HG03045 (cell line): ENCODE data around the gene VARS1.

Experiments used
- ATAC-seq: cut with Tn5 transposase; IDR thresholded peaks from one replicate; pipeline ENCODE4 v1.9.1; 2021; ENCODE audit warnings: mild to moderate bottlenecking, moderate library complexity; ENCODE audit not compliant: unreplicated experiment

The VARS1 gene

DNA sequence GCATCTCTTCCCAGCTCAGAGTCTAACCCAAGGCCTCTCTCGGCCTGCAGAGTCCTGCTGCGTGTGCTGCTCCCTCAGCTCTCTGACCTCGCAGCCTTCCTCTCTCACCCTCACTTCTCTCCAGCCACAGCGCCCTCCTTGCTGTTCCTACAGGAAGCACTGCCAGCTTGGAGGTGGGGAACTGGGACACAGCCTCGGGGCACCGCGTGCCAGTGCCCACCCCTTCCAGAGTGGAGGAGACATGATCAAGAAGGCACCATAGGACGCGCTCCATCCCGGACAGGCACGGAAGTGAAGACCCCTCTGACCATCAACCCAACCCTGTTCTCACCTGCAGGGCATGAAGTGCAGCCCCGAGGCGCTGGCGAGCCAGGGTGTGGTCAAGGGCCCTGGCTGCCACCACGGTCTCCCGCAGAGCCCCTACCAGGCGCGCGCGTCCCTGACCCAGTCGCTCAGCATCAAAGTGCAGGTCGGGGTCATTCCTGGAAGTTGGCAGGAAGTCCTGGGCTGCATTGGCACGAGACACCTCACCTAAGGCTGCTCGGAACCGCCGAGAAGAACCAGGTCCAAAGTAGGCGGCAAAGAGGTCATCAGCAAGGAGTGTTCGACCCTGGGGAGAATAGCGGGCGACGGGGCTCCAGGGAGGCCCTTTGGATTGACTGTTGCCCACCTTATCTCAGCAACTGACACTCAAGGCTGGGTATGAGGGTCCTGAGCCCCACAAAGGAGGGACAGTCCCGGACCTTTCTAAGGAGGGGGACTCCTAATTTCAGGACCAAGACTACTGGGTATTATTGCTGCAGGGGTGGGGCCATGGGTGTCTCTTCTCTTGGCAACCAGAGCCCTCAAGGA is 19.7 kb downstream of the VARS1 start:
- no peak for ATAC-seq

DNA sequence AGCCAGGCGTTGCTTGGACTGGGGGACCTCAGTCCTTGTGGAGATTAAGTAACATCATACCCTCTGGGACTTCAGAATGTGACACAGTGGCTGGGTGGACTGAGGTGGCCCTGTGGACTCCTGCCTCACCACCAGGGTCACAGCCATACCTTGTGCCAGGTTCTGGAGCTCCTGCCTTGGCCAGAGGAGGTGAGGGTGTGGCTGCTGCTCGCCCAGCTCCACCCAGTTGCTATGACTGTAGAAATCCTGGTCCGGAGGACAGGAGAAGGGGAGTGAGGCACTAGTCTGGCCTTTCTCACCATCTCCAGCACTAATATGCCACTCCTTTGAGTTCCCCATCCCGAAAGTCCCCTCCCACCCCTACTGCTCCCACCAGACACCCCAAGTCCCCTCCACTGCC is 20.4 kb downstream of the VARS1 start:
- no peak for ATAC-seq

DNA sequence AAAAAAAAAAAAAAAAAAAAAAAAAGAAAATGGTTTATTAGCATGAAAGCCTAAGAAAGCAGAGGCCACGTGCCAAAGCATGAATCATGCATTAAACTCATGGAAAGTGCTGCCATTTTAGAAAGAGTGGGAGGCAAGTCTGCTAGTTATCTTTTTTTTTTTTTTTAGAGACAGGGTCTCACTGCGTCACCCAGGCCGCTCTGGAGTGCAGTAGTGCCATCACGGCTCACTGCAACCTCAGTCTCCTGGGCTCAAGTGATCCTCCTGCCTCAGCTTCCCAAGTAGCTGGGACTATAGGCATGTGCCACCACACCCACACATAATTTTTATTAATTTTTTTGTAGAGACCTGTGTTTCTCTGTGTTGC is 23.6 kb downstream of the VARS1 start:
- ATAC-seq: no peak

DNA sequence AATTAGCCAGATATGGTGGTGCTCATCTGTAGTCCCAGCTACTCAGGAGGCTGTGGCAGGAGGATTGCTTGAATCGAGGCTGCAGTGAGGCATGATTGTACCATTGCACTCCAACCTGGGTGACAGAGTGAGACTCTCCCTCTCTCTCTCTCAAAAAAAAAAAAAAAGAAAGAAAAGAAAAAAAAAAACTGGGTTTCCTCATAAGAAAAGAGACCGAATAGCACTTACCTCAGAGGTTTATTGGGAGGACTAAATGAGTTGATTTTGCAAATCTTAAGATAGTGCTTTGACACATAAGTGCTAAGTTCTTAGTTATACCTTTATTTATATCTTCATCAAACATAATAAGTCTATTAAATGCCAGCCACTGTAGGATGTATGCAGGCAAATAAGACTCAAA is 24.7 kb downstream of the VARS1 start:
- ATAC-seq: no peak

DNA sequence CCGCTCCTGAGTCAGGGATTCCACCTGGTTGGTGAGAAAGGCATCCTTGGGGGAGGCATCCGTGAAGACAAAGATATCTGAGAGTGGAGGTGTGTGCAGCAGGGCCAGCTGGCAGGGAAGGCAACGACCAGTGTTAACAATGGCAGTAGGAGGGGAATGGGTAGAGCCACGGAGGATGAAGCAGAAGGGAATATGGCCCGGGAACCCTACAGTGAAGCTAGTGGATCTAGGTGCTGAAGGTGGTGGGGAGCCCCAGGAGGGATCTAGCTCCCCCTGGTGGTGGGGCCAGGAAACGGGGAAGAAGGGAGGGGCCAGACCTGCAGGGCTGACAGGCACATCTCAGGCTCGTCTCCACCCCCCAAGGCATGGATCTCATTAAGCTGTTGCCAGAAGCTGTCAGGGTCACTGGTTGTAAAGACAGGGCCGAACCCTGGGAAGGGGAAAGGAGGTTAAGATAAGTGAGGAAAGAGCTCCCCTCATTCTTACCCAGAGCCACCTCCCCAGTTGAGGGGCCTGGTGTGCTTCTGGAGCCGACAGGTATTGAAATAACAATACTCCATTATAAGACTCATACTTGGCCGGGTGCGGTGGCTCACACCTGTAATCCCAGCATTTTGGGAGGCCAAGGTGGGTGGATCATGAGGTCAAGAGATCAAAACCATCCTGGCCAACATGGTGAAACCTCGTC is 25.7 kb downstream of the VARS1 start:
- ATAC-seq: no peak

DNA sequence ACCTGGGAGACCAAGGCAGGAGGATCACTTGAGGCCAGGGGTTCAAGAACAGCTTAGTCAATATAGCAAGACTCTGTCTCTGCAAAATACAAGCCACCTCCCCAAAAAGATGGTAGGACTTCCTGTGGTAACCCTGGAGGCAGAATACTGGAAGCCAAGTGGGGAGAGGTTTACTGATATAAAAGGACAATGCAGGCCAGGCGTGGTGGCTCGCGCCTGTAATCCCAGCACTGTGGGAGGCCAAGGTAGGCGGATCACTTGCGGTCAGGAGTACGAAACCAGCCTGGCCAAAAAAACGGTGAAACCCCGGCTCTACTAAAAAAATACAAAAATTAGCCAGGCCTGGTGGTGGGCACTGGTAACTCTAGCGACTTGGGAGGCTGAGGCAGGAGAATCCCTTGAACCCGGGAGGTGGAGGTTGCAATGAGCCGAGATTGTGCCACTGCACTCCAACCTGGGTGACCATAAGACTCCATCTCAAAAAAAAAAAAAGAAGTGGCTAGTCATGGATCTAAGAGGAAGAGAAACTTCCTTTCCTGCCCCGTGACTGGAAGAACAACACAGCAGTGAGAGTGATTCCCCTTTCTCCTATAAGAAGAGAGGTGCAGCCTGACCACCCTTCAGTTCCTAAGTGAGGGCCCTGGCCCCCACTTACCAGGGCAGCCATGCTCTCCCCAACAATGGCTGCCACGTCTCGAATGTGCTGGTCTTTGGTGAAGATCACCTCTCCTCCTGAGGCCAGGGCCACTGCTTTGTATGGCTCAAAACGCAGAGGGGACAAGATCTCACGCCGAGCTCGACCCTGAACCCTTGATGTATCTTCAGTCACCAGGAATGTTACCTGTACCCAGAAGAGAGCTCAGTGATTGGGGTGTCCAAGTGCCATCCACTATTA is 26.9 kb downstream of the VARS1 start:
- no peak for ATAC-seq

DNA sequence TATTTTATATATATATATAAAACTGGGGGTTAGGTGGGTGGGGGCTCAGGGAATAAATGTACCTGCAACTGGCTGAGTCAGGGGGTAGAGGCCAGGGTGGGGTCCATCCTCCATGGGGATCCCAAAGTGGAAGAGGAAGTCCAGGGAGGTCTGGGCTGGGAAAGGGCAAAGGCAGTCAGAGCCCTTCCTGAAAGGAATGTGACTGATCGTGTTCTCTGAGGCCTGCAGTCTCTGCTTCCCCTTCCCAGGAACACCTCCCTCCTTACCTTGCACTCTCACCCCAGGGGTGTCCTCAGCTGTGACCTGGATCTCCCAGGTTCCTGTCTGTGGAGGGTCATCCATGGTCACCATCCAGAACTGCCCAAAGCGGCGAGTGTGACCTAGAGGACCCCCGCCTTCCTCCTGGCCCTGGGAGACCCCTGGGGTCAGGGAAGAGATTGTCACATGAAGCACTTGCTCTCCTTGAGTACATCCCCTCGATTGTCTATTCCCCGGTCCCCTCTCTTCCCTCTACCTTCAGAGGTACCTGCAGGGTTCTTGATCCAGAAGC is 28.4 kb downstream of the VARS1 start:
- ATAC-seq: no peak

DNA sequence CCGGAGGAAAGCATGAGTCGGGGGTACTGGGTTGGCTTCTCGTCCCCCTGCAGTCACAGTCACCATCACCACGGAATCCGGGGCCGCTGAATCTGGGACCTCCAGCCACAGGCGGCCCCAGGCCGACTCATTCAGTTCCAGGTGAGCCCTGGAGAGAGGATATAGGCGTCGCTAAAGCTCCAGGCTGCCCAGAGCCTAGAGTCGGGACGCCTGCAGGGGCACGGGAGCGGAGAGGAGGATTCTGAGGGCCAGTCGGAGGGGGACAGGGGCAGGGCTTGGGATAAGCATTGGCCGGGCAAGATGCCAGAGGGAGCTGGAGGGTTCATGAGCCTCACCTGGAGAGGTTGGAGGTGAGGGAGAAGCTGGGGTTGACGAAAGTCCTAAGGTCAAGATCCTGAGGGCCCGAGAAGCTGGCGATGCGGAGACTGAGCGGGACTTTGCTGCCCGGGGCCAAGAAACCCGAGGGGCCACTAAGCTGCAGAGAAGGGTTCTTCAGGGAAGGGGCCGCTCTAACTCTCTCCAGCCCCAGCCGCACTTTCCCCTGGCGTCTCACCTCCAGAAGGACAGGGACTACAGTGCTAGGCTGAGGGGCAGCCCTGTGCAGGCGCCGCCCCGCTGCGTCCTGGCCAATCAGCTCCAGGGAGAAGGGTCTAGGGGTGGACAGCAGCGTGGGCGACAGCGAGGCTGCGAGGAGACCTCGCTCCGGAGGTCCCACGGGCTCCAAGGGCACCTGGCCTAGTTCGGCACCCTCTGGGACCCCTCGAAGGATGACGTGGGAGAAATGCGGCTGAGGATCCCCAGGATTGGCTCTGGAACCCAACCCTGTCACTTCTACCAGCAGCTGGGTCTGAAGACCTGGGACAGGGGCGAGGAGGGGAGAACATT is 29.4 kb downstream of the VARS1 start:
- ATAC-seq: no peak

DNA sequence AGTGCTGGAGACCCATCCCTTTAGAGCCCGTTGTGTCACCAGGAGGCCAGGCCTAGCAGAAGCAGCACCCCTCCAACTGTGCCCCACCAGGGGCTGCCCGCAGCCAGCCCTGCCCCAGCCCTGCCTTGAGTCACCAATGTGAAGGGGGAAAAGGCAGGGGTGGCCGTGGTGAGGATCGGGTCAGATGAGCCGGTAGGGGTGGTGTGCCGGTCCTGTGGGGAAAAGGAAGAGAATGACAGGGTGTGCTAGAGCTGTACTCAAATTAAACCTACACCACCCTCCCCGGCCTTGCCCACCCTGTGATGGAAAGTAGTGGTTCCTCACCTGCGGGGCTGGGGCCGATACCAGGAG is 30.0 kb downstream of the VARS1 start:
- no peak for ATAC-seq

DNA sequence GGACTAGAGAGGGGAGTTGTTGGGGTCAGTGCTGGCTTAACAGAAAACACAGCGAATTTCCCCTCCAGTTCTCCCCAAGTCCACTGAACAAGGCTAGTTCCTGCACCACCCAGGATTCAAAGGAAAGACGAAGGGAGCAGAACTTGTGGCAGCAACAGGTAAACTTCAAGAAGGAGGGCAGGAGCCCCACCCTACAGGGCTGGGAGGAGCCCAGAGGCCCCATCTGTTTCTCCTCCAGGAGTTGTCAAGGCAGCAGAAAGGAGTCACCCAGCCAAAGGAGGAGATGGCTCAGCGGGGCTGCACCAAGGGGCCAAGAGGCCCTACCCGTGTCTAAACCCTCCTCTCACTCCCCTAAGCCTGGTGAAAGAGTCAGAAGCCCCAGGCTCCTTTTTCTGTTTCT is 31.4 kb downstream of the VARS1 start:
- no peak for ATAC-seq

DNA sequence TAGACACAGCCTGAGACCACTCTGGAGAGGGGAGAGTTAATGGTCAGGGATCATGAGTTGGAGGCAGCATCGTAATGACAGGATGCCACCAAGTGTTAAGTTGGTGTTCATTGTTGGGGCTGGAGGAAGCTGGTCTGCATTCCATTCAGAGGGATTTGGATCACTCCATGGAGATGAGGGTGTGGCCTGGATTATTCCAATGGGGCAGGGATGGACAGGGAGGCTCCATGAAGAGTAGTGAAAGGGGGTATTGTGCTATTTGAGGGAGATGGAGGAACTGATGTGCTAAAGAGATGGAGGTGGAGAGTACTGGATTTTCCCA is 32.0 kb downstream of the VARS1 start:
- no peak for ATAC-seq

DNA sequence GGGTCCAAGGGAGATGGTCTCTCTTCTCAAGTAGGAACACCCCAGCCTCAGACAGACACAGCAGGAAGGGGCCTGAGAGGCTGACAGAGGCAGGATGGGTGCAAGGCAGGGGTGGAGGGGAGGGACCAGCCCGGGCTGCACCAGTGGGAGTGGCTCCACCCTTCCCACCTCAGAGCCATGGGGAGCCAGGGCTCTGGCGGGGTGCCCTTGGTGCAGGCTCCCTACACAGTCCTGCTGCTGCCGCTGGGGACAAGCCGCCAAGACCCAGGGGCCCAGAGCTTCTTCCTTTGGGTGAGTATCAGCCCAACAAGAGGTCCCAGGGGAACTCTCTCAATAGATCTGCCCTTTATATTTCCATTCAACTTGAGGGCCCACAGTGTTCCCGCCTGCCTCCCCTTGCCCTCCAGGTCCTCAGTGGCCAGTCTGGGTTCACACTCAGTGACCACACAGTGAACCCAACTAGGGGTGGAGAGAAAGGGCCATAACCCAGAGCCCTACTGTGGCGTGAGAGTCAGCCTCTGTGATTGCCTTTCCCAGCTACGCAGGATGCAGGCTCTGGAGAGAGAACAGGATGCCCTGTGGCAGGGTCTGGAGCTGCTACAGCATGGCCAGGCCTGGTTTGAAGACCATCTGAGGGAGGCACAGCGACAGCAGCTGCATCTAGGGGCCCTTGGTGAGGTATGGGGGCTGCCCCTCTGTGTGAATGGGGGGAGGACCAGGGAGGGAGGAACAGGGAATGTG is 32.5 kb downstream of the VARS1 start:
- no peak for ATAC-seq

DNA sequence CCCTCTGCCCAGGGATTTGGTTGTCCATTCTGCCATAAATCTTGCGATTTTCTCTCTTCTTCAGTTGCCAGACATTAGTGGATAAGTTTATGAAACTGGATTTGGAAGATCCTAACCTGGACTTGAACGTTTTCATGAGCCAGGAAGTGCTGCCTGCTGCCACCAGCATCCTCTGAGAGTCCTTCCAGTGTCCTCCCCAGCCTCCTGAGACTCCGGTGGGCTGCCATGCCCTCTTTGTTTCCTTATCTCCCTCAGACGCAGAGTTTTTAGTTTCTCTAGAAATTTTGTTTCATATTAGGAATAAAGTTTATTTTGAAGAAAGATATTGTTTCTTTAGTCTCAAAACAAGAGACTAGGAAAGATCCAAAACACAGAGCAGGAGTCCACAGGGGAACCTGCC is 33.2 kb downstream of the VARS1 start, which contains the start of gene SAPCD1:
SAPCD1 (plus strand) TSS at position 301 of the 400 bp plus-strand sequence. CDS start 399 bp downstream, outside the sequence.
- no peak for ATAC-seq

DNA sequence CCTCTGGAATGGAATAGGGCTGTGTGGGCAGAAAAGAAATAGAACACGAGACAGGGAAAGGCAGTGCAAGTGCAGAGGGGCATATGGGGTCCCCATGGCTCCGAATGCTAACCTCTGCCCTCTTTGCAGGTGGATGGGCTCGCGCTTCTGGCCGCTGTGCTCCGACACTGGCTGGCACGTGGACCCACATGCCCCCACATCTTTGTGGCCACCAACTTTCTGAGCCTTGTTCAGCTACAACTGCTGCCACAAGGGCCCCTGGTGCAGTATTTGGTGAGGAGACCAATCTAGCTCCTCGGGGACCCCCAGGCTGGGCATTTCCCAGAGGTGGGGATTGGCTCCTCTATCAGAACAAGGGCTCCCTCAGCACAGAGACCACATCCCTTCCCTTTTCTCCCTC is 34.2 kb downstream of the VARS1 start:
- ATAC-seq: no peak

DNA sequence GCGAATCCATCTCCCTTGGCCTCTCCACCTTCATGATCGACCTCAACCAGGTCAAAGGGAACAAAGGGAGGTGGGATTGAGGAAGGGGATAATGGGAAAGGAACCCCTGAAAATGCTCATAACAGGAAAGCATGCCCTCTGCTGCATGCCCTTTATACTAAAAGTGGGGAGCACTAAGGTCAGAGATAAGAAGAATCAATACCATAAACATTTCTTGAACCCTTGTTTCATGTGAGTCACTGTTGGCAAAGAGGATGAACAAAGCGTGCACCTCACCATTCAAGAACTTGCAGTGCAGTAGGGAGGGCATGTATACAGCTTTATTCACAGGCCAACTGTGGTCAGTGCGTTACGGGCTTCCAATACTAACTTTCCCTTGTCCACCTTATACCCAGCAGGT is 34.8 kb downstream of the VARS1 start:
- no peak for ATAC-seq

DNA sequence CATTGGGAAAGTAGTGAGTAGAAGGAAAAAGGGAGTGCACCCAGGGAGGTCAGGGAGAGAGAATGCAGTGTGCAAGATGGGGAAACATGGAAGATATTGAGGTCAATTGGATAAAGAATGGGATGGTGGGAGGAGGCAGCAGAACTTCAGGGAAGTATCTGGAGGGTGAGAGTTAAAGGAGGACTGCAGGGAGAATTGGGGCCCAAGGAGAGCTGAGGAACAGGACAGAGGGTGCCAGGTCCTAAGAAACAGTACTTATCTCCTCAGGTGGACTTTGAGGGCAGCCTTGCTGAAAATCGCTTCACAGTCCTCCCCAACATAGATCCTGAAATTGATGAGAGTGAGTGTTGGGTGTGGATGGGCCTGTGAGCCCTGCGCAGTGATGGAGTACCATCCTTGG is 37.3 kb downstream of the VARS1 start:
- ATAC-seq: no peak

DNA sequence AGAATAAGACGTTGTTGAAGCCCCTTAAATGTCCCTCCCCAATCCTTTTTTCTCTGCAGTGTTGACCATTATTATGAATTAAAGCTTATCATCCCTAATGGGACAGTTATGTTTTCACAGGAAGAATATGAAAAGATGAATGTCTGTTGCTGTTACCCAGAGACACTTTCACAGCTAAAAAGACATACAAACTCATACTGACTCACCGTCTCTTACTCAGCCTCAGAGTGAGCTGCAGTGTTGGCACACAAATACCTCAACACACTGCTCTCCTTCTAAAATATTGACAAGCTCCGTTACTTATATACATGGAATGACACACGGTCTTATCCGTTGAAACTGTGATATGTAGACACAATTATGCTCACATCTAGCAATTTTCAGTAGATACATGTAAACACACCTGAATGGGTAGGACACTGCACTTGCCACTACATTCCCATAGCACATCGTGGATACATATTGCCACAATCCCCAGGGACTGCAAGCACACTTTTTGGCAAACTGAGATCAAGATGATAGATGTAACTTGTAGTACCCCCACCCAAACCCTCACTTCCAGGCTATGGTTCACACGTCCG is 42.7 kb downstream of the VARS1 start:
- ATAC-seq: no peak

DNA sequence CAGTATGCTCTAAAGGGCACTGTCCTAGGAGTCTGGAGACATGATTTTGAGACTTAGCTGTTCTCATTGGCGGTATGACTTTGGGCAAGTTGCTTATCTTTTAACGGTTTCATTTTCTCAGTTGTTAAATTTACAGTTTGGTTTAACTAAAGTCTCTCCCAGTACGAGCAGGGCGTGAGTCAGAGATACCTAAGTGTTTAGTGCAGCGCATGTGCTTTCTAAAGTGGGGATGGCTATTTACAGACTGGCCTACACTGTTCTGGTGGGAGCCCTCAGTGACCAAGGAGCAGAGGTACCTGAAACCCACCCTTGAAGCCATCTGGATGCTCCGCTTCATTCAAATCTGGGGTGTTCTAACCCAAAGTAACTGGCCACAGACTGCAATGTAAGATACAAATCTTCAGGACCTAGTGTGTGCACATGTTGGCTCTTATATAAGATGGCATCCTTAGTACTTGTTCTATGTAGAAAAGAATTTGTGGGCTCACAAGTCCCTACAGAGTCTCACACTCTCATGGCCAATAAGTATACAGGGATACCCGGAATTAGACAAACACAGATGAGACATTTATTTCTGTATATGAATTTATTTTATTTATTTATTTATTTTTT is 45.0 kb downstream of the VARS1 start:
- no peak for ATAC-seq
